GM12878 (cell line): ENCODE results near the gene FAM47E. TPM values are rescaled to one million over a fixed set of nuclear protein-coding genes. Genes with fewer than 3 reads are reported as not detected.

Experiments
- ATAC-seq: fragments of 200-7000 bp; cut with Tn5 transposase; 3 replicates; pipeline ENCODE4 v1.9.1; 2020; ENCODE audit warnings: mild to moderate bottlenecking, moderate library complexity
- BruUV-seq: library from RNA; stranded (reverse); fragments of 400-500 nt; replicated peaks from 2 replicates; lab custom pipeline; 2021; lab: Mats Ljungman, UMichigan
- CTCF ChIA-PET: fragments of 300-600 bp; sonication (Branson Sonifier 250); formaldehyde crosslinking; extraction: SDS; loops from one replicate; lab custom pipeline; 2021; ENCODE audit warnings: inconsistent platforms; lab: Yijun Ruan, JAX
- POLR2A ChIA-PET: fragments of 350-600 bp; formaldehyde crosslinking; extraction: SDS; loops from one replicate; lab custom pipeline; 2021; ENCODE audit warnings: inconsistent platforms; lab: Charles Lee
- RAD21 ChIA-PET: fragments of 300-600 bp; sonication (Branson Sonifier 250); formaldehyde crosslinking; loops from one replicate; lab custom pipeline; 2023; ENCODE audit warnings: antibody characterized with exemption; ENCODE audit not compliant: unreplicated experiment; lab: Charles Lee
- SMC1A ChIA-PET: fragments of 300-600 bp; sonication (Branson Sonifier 250); formaldehyde crosslinking; loops from one replicate; lab custom pipeline; 2023; ENCODE audit not compliant: unreplicated experiment, uncharacterized antibody; lab: Charles Lee
- DNase-seq: peaks from one replicate; pipeline ENCODE4 v3.0.0-alpha.2; 2011; ENCODE audit warnings: low read depth, low spot score
- FAIRE-seq: peaks from 3 replicates; lab custom pipeline; 2011; peaks lifted over from hg19 to GRCh38; lab: Jason Lieb, UNC
- H2AFZ ChIP-seq: 2 replicates; pipeline ENCODE4 v1.6.0; 2011; ENCODE audit warnings: low read depth, low read length, control low read depth; ENCODE audit not compliant: control insufficient read depth
- H3K27ac ChIP-seq: 2 replicates; pipeline ENCODE4 v1.5.1; 2011; ENCODE audit warnings: control low read depth; ENCODE audit not compliant: control insufficient read depth, insufficient read depth
- H3K27me3 ChIP-seq, 2 experiments: replicated peaks in 1 of 2; 2 replicates each; pipeline versions ENCODE4 v1.6.0 to v1.6.1; 2011; ENCODE audit warnings: low read length in 1 of 2; ENCODE audit not compliant: control insufficient read depth in 2 of 2, insufficient read depth in 2 of 2
- H3K36me3 ChIP-seq, 2 experiments: 2 replicates each; pipeline ENCODE4 v1.5.1; 2011; ENCODE audit warnings: low read length in 1 of 2; ENCODE audit not compliant: control insufficient read depth in 2 of 2, insufficient read depth in 2 of 2
- H3K4me1 ChIP-seq: 2 replicates; pipeline ENCODE4 v1.6.1; 2011; ENCODE audit warnings: mild to moderate bottlenecking, low read length, moderate library complexity, mixed read lengths; ENCODE audit not compliant: control insufficient read depth, insufficient read depth
- H3K4me2 ChIP-seq: 2 replicates; pipeline ENCODE4 v1.6.0; 2011; ENCODE audit warnings: control low read depth; ENCODE audit not compliant: control insufficient read depth, insufficient read depth
- H3K4me3 ChIP-seq: fragments of 200-600 bp; sonication (generic); 2 replicates; pipeline ENCODE4 v1.5.1; 2016
- H3K79me2 ChIP-seq: 2 replicates; pipeline ENCODE4 v1.6.0; 2011; ENCODE audit warnings: low read length; ENCODE audit not compliant: control insufficient read depth, insufficient read depth
- H3K9ac ChIP-seq: 2 replicates; pipeline ENCODE4 v1.8.0; 2011; ENCODE audit warnings: low read length, control low read depth, mixed read lengths; ENCODE audit not compliant: control insufficient read depth, insufficient read depth
- H3K9me3 ChIP-seq: replicated peaks from 3 replicates; pipeline ENCODE4 v1.5.1; 2011; ENCODE audit warnings: mild to moderate bottlenecking, low read length; ENCODE audit not compliant: control insufficient read depth, insufficient read depth
- H4K20me1 ChIP-seq: 2 replicates; pipeline ENCODE4 v1.6.0; 2011; ENCODE audit not compliant: control insufficient read depth, insufficient read depth
- HDAC6 ChIP-seq: fragments of 200-600 bp; sonication (generic); IDR thresholded peaks from one replicate; pipeline ENCODE4 v1.8.0; 2017; ENCODE audit warnings: antibody characterized with exemption; ENCODE audit not compliant: unreplicated experiment
- MEF2B ChIP-seq: fragments of 450-650 bp; IDR thresholded peaks from 2 replicates; pipeline ENCODE4 v1.6.1; 2018; ENCODE audit warnings: mild to moderate bottlenecking, moderate library complexity; ENCODE audit not compliant: partially characterized antibody, poor library complexity, severe bottlenecking
- MXI1 ChIP-seq: fragments of 150-350 bp; IDR thresholded peaks from 2 replicates; pipeline ENCODE4 v1.6.1; 2011; ENCODE audit warnings: low read depth, mild to moderate bottlenecking, inconsistent platforms, low read length, improper control_type of control experiment
- NR2F1 ChIP-seq: fragments of 450-650 bp; conservative IDR thresholded peaks from 2 replicates; pipeline ENCODE4 v1.6.1; 2017; ENCODE audit warnings: mild to moderate bottlenecking
- PAX5 ChIP-seq: IDR thresholded peaks from 2 replicates; pipeline ENCODE4 v1.6.1; 2011; ENCODE audit warnings: low read depth, low read length, borderline replicate concordance
- RCOR1 ChIP-seq: conservative IDR thresholded peaks from 2 replicates; pipeline ENCODE4 v1.6.1; 2012; ENCODE audit warnings: low read depth, low read length, improper control_type of control experiment
- SIN3A ChIP-seq: IDR thresholded peaks from 2 replicates; pipeline ENCODE4 v1.6.1; 2012; ENCODE audit warnings: low read depth, low read length, improper control_type of control experiment
- STAT3 ChIP-seq: IDR thresholded peaks from 2 replicates; pipeline ENCODE4 v1.6.1; 2011; ENCODE audit warnings: low read depth, low read length, improper control_type of control experiment
- TCF3 ChIP-seq: IDR thresholded peaks from 2 replicates; pipeline ENCODE4 v1.6.1; 2012; ENCODE audit warnings: low read depth, mild to moderate bottlenecking, low read length, borderline replicate concordance; ENCODE audit not compliant: insufficient read depth
- ZNF622 ChIP-seq: fragments of 450-650 bp; IDR thresholded peaks from 2 replicates; pipeline ENCODE4 v1.6.1; 2017; ENCODE audit warnings: mild to moderate bottlenecking, inconsistent platforms
- ZSCAN29 ChIP-seq: fragments of 450-650 bp; IDR thresholded peaks from 2 replicates; pipeline ENCODE4 v1.6.1; 2017; ENCODE audit warnings: mild to moderate bottlenecking, moderate library complexity
- WGBS: methylation state at CpG from one replicate; pipeline ENCODE4 v1.1.6; 2016; ENCODE audit warnings: low lambda C conversion rate; ENCODE audit not compliant: insufficient replicate concordance, insufficient coverage; ENCODE audit errors: missing lambda C conversion rate; 5-methylcytosine and 5-hydroxymethylcytosine counted together
- in situ Hi-C: fragments of 300-500 bp; cut with MboI; formaldehyde crosslinking; loops from 9 replicates; pipeline ENCODE4 v1.14.3; 2018; ENCODE audit warnings: mixed read lengths
- intact Hi-C: fragments of 100-400 bp; cut with micrococcal nuclease; formaldehyde crosslinking; loops from one replicate; pipeline ENCODE4 v1.14.2; 2022; ENCODE audit not compliant: unreplicated experiment
- polyA plus RNA-seq, 11 experiments: library from polyadenylated mRNA; depleted of rRNA in 4 of 11; unstranded in 6 of 11; stranded (reverse) in 5 of 11; fragments of >200 nt; fragmentation: Nextera tagmentation in 4 of 11; fragmentation: Illumina TruSeq in 1 of 11; extraction: Ambion mirVana in 4 of 11; extraction: Trizol in 1 of 11; gene quantifications; 1 replicate in 1 of 11; 2 replicates in 10 of 11; pipeline versions ENCODE4 v1.2.1 to v1.2.3, GENCODE V29; 2011 to 2016; ENCODE audit warnings: inconsistent platforms in 2 of 11, missing spikeins in 2 of 11, low read depth in 1 of 11
- total RNA-seq, 4 experiments: library from RNA; depleted of rRNA in 3 of 4; stranded (reverse); fragments of >200 nt in 3 of 4; fragmentation: Illumina TruSeq in 1 of 4; extraction: Trizol in 1 of 4; gene quantifications; 2 replicates each; pipeline versions ENCODE4 v1.2.1 to v1.2.3, GENCODE V29; 2013 to 2021
- TF ChIP-seq, protein P1 (sequence below): IDR thresholded peaks from 2 replicates; pipeline ENCODE4 v1.6.1; 2012; ENCODE audit warnings: improper control_type of control experiment, low read depth, low read length; ENCODE audit not compliant: insufficient replicate concordance
- TF ChIP-seq, protein P2 (sequence below): fragments of 450-650 bp; IDR thresholded peaks from 2 replicates; pipeline ENCODE4 v1.6.1; 2014; ENCODE audit warnings: mild to moderate bottlenecking
- TF ChIP-seq, protein P3 (sequence below): fragments of 450-650 bp; IDR thresholded peaks from 2 replicates; pipeline ENCODE4 v1.6.1; 2018; ENCODE audit warnings: mild to moderate bottlenecking, low read depth, moderate library complexity; ENCODE audit not compliant: partially characterized antibody

Gene FAM47E
- total and polyA plus RNA-seq, 10 of the 15 experiments (the other 5 are each of a cell fraction or from before 2014, with no cell fraction given), result 0.03 TPM; not detected in 9

- Histone ChIP-seq H3K4me1 (no peaks in the 10 kb centered on the region), H3K9me3 (no peaks in the 10 kb centered on the region), H3K27me3 (peaks cover 0 to 10% of the 10 kb centered on the region in 2 experiments; a peak in 2 of 4 replicates), H3K36me3 (no peaks in the 10 kb centered on the region), H3K4me2 (no peak overlapping the region), H3K27ac (no peak overlapping the region), H4K20me1 (no peaks in the 10 kb centered on the region), H3K4me3 (no peak overlapping the region), H3K79me2 (no peaks in the 10 kb centered on the region), H3K9ac (no peak overlapping the region), H2AFZ (no peak overlapping the region)
- in situ Hi-C loops, result no loop called here
- DNase-seq (no peak), FAIRE-seq (no peak), ATAC-seq (no peak)
- WGBS, result 38% methylated on average over 11 of the region's 11 CpGs
- ChIA-PET CTCF (interaction anchor here (1.0 kb wide), 1 partner anchor 108 kb away, joined by 3 read pairs; no protein-coding TSS in a partner anchor), RAD21 (interaction anchor here (0.6 to 0.7 kb wide), 2 partner anchors 90 kb away, joined by 3 read pairs; no protein-coding TSS in a partner anchor), SMC1A (interaction anchor here (0.8 kb wide), 1 partner anchor 91 kb away, joined by 5 read pairs; no protein-coding TSS in a partner anchor), POLR2A (no interaction called here)
- no TSS peak for BruUV-seq
- intact Hi-C loops, result no loop called here
- TF ChIP-seq SIN3A, result no peak
- TF ChIP-seq, protein P1, sequence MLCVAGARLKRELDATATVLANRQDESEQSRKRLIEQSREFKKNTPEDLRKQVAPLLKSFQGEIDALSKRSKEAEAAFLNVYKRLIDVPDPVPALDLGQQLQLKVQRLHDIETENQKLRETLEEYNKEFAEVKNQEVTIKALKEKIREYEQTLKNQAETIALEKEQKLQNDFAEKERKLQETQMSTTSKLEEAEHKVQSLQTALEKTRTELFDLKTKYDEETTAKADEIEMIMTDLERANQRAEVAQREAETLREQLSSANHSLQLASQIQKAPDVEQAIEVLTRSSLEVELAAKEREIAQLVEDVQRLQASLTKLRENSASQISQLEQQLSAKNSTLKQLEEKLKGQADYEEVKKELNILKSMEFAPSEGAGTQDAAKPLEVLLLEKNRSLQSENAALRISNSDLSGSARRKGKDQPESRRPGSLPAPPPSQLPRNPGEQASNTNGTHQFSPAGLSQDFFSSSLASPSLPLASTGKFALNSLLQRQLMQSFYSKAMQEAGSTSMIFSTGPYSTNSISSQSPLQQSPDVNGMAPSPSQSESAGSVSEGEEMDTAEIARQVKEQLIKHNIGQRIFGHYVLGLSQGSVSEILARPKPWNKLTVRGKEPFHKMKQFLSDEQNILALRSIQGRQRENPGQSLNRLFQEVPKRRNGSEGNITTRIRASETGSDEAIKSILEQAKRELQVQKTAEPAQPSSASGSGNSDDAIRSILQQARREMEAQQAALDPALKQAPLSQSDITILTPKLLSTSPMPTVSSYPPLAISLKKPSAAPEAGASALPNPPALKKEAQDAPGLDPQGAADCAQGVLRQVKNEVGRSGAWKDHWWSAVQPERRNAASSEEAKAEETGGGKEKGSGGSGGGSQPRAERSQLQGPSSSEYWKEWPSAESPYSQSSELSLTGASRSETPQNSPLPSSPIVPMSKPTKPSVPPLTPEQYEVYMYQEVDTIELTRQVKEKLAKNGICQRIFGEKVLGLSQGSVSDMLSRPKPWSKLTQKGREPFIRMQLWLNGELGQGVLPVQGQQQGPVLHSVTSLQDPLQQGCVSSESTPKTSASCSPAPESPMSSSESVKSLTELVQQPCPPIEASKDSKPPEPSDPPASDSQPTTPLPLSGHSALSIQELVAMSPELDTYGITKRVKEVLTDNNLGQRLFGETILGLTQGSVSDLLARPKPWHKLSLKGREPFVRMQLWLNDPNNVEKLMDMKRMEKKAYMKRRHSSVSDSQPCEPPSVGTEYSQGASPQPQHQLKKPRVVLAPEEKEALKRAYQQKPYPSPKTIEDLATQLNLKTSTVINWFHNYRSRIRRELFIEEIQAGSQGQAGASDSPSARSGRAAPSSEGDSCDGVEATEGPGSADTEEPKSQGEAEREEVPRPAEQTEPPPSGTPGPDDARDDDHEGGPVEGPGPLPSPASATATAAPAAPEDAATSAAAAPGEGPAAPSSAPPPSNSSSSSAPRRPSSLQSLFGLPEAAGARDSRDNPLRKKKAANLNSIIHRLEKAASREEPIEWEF, result no peak
- no peak for TF ChIP-seq TCF3
- TF ChIP-seq ZNF622, result no peak
- TF ChIP-seq STAT3, result no peak
- TF ChIP-seq HDAC6, result no peak
- TF ChIP-seq PAX5, result no peak
- TF ChIP-seq NR2F1, result no peak
- TF ChIP-seq, protein P2, sequence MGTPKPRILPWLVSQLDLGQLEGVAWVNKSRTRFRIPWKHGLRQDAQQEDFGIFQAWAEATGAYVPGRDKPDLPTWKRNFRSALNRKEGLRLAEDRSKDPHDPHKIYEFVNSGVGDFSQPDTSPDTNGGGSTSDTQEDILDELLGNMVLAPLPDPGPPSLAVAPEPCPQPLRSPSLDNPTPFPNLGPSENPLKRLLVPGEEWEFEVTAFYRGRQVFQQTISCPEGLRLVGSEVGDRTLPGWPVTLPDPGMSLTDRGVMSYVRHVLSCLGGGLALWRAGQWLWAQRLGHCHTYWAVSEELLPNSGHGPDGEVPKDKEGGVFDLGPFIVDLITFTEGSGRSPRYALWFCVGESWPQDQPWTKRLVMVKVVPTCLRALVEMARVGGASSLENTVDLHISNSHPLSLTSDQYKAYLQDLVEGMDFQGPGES, result no peak
- TF ChIP-seq MEF2B, result no peak
- TF ChIP-seq, protein P3, sequence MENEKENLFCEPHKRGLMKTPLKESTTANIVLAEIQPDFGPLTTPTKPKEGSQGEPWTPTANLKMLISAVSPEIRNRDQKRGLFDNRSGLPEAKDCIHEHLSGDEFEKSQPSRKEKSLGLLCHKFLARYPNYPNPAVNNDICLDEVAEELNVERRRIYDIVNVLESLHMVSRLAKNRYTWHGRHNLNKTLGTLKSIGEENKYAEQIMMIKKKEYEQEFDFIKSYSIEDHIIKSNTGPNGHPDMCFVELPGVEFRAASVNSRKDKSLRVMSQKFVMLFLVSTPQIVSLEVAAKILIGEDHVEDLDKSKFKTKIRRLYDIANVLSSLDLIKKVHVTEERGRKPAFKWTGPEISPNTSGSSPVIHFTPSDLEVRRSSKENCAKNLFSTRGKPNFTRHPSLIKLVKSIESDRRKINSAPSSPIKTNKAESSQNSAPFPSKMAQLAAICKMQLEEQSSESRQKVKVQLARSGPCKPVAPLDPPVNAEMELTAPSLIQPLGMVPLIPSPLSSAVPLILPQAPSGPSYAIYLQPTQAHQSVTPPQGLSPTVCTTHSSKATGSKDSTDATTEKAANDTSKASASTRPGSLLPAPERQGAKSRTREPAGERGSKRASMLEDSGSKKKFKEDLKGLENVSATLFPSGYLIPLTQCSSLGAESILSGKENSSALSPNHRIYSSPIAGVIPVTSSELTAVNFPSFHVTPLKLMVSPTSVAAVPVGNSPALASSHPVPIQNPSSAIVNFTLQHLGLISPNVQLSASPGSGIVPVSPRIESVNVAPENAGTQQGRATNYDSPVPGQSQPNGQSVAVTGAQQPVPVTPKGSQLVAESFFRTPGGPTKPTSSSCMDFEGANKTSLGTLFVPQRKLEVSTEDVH, result no peak
- TF ChIP-seq ZSCAN29, result no peak
- TF ChIP-seq MXI1, result no peak
- TF ChIP-seq RCOR1, result no peak
These were observed 19.0 kb downstream of the FAM47E start for GRCh38 chr4:76270244-76271175.
